NCI-H2196 (cell line): ENCODE data around the gene CLEC4F.

Experiments used
- DNase-seq: peaks from one replicate; lab custom pipeline; 2025; ENCODE audit not compliant: unreplicated experiment; lab: John Stamatoyannopoulos, UW

CLEC4F gene, protein sequence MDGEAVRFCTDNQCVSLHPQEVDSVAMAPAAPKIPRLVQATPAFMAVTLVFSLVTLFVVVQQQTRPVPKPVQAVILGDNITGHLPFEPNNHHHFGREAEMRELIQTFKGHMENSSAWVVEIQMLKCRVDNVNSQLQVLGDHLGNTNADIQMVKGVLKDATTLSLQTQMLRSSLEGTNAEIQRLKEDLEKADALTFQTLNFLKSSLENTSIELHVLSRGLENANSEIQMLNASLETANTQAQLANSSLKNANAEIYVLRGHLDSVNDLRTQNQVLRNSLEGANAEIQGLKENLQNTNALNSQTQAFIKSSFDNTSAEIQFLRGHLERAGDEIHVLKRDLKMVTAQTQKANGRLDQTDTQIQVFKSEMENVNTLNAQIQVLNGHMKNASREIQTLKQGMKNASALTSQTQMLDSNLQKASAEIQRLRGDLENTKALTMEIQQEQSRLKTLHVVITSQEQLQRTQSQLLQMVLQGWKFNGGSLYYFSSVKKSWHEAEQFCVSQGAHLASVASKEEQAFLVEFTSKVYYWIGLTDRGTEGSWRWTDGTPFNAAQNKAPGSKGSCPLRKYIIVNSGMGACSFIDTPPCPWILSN

DNA sequence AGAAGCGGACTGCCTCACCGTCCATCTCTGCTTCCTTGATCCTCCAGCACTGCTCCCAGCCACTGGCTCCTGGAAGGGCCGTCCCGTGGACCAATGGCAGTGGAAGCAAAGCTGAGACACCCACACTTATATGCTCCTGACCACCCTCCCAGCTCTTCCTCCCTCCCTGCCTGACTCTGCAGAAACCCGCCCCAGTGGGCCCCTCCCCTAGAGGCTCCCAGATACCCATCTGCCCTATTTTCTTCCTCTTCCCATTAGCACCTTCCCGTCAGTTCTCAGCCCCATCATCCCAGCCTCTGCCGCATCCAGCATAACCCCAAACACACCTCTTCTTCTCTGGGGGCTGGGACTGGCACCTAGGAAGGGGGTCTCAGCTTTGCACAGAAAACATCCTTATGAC lies at the start of gene CLEC4F:
CLEC4F (minus strand) TSS at position 101 of the 400 bp plus-strand sequence; CDS start at position 25, 76 bp downstream.
- DNase-seq: no peak

GRCh38 chr2:70868970-70869369 lies 48.6 kb upstream of the CLEC4F start:
- no peak for DNase-seq

DNA sequence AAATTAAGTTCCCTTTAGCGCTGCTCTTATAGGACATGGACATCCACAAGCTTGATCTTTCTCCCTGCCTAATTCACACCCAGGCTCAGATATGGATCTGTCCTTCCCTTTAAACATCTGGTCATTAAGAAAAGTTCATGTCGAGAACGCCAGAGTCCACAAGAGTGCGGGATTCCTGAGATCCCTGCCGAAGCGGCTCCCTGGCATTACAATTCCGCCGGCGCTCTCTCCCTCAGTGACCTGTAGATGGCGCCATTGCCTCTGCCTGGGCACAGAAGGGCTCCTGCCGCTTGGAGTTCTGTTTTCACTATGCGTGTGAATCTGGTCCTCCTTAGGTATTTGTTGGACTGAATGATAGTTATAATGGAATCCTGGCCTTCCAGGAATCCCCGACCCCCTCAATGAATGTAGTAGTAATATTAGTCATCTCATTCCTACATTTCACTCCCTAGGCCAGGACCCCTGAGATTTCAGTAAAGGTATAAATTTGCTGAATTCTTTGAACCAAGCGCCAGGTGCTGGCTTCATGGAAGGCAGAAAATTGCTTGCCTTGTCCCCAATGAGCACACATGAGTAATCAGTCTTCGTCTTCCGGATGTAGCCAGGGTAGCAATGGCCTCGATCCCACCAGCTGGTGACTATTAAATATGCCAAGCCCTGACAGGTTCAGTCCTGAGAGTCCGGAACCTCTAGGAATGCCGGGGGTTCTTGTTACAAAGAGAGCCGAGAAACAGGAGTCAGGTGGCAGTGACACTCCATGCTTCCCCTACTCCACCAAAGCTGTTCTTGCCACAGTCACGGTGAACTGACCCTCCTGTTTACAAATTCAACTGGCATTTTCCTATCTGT lies 41.6 kb upstream of the CLEC4F start:
- peak; percentile 59 for DNase-seq

DNA sequence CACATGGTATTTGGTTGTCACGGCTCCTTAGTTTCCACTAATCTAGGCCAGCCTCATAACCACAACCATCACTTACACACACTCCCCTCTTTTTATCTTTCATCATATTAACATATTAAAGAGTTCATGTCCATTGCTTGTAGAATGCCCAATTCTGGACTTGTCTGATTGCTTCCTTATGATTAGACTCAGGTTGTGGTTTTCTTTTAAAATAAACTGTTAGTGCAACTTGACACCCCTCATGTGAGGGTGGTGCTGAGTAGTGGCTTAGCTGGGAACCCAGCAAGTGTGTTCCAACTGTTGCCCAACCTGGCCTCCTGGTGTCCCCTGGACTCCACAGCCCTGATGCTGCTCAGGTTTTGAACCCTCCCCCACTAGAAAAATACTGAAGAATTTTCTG lies 35.3 kb upstream of the CLEC4F start:
- no peak for DNase-seq

GRCh38 chr2:70854411-70854810 lies 34.0 kb upstream of the CLEC4F start:
- no peak for DNase-seq

DNA sequence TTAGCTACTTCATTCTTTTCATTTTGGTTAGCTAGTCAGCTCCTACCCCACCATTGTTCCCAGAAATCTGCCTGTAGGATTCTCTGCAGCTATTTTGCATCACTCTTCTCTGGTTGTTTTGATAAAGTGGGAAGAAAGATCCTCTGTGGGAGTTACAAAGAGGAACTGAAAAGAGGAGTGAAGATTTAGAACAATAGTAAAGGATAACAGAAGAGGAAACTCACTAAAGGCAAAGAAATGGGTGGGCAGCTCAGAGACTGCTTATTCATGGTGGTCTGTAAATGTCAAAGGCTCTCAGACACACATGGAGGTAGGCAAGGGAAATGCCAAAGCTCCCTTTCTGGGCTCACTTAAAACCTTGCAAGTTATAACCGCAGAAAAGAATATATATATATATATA lies 32.4 kb upstream of the CLEC4F start:
- DNase-seq: no peak

DNA sequence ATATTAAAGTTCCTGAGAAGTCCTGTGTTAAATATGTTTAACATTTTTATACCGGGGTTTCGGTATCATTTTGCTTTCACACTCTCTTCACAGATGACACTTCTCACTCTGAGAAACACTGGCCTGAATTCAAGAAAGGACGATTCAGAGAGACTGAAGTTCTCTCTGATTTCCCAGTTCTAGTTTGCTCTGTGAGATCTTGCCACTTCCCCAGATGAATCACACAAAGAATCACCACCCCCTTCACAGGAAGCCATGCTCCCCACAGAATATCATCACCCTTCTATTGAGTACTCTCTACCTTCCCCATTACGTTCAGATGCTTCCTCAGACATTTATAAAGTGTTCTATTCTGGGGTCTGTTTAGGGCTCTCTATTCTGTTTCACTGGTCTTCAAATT lies 31.3 kb upstream of the CLEC4F start:
- DNase-seq: no peak

GRCh38 chr2:70850925-70851324 lies 30.5 kb upstream of the CLEC4F start:
- no peak for DNase-seq

GRCh38 chr2:70842401-70842800 lies 22.0 kb upstream of the CLEC4F start:
- DNase-seq: no peak

DNA sequence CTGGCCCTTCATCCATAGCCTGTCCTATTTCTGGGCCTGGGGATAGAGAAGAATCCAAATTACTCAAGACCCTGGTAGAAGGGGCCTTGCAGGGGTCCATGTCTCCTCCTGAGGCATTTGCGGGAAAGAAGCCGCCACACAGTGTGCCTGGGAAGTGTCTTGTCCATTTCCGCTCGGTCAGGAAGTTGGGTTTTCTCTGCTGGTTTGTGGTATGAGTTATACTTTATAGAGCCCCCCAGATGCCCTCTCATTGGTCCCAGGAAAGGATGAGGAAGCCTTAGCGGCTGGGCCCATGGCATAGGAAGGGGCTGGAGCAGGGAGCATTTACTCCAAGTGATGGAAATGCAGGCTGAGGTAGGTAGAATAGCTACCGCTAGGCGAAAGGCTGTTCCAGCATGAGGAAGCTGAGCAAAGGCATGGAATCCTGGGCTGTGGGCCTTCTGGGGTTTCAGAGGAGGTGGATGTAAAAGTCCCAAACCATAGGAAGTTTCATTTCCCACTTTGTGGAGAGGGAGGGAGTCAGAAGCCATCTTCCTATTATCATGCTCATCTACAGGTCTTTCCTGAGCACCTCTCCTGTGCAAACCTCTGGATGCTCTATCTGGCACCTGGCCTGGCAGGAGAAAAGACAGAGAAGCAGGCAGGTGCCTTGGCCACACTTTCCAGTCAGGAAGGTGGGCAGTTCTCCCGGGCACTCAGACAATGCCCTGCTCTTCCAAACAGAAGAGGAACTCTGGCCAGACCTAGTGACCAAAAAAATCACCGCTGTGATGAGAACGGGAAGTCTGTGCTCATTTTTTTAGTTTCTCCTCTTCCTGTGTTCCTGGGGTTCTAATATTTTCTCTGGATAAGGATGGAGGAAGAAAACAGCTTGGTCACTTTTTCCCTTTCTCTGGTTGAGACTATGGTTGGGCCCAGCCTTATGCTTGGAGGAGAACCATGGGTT lies 17.9 kb upstream of the CLEC4F start:
- DNase-seq: no peak

GRCh38 chr2:70835643-70836042 lies 15.2 kb upstream of the CLEC4F start, which contains the start of gene CD207:
Gene CD207 (minus strand): TSS chr2:70835816. CDS start chr2:70835776, 40 bp downstream.
- DNase-seq: no peak

- DNase-seq: no peak
Measured at GRCh38 chr2:70834881-70835280, 14.5 kb upstream of the CLEC4F start.

GRCh38 chr2:70834106-70834505 lies 13.7 kb upstream of the CLEC4F start:
- no peak for DNase-seq

GRCh38 chr2:70833246-70833645 lies 12.8 kb upstream of the CLEC4F start:
- no peak for DNase-seq

GRCh38 chr2:70832386-70832785 lies 12.0 kb upstream of the CLEC4F start:
- no peak for DNase-seq

DNA sequence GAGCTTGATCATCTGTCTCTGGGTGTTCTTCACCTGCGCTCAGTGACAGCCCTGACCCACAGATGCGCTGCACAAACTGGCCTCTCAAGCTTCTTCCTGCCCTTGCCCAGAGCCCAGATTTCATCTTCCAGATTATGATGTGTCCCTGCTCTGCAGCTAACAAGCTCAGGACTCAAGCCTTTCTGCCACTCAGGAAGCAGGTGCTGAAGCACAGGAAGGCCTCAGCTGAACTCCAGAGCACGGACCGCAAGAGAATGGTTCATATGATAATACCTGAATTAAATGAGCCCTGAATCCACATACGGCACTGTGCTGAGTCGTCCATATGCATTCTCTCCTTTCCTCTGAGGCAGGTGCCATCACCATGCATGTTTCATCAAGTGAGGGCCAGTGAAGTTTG lies 11.5 kb upstream of the CLEC4F start:
- DNase-seq: no peak

- DNase-seq: no peak
Measured at GRCh38 chr2:70830366-70830765, 10.0 kb upstream of the CLEC4F start.

DNA sequence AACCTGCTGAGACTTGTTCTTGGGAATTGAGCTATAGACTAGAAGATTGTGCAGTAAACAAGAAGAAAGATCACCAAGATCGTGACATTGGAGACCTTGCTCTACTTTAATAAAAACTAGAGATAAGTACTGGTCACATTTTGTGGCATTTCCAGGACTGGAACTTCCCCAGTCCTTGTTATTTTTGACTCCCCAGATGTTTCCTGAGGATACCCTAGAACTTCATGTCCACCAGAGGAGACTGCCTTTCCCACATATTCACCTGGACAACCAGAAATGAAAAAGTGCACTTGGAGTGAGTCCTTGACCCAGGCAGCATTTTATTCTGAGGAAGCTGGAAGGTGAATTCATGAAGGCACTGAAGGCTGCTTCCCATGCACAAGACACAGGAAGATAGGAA lies 9.5 kb upstream of the CLEC4F start:
- no peak for DNase-seq

GRCh38 chr2:70828914-70829824 lies 8.8 kb upstream of the CLEC4F start:
- no peak for DNase-seq

DNA sequence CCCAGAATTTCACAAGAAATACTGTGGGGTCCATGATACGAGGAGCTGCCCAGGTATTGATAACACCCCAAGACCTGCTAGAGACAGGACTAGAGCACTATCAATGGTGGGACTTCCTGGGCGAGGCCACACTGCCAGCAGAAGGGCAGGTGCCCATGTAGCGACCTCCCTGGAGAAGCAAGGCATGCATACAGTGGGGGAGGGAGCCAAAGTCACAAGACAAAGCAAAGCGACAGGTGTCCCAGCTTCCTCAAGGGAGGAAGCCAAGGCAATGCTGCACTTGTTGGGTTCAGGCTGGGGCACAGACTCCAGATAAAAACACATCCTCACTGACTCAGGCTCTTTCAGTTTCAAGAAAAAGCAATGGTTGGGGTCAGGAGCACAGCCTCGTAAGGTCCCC lies 7.7 kb upstream of the CLEC4F start:
- DNase-seq: no peak
